DMS114 treated with DMSO at 0.1 percent for 48 hours (cell line): ENCODE measurements around the gene CUTC.
"Not testable (repeated sequence)": the region's sequence is repeated elsewhere in the genome, so short reads cannot be mapped to it uniquely, and the experiment has no call there.

Source experiments
- DNase-seq: peaks from one replicate; lab custom pipeline; 2025; ENCODE audit not compliant: unreplicated experiment; lab: John Stamatoyannopoulos, UW

Gene CUTC

GRCh38 chr10:99742254-99742653 lies 10.2 kb downstream of the CUTC start:
- DNase-seq = no peak

DNA sequence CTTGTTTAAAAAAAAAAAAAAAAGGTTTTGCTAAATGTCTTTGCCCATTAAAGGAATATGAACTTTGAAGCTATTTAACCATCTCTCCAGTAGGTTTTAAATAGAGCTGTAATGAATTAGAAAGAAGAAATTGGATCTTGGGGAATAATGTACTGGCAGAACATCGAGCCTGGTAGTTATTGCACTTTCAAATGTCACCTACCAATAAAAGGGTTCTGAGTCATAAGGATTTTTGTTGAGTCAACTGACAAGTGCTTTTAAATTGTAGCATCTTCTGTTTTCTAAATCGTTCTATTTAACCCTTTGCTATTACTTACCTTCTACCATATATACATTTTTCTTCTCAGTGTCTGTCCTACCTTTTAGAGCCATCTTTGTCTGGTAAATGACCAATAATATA lies 10.7 kb downstream of the CUTC start:
- no peak for DNase-seq

GRCh38 chr10:99743841-99744240 lies 11.8 kb downstream of the CUTC start:
- no peak for DNase-seq

DNA sequence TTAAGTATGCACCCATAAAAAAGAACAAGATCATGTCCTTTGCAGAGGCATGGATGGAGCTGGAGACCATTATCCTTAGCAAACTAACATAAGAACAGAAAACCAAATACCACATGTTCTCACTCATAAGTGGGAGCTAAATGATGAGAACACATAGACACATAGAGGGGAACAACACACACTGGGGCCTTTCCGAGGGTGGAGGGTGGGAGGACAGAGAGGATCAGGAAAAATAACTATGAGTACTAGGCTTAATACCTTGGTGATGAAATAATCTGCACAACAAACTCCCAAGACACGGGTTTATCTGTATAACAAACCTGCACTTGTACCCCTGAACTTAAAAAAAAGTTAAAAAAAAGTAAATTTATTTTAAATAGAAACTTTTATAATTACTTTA lies 14.1 kb downstream of the CUTC start:
- DNase-seq = not testable (repeated sequence)

DNA sequence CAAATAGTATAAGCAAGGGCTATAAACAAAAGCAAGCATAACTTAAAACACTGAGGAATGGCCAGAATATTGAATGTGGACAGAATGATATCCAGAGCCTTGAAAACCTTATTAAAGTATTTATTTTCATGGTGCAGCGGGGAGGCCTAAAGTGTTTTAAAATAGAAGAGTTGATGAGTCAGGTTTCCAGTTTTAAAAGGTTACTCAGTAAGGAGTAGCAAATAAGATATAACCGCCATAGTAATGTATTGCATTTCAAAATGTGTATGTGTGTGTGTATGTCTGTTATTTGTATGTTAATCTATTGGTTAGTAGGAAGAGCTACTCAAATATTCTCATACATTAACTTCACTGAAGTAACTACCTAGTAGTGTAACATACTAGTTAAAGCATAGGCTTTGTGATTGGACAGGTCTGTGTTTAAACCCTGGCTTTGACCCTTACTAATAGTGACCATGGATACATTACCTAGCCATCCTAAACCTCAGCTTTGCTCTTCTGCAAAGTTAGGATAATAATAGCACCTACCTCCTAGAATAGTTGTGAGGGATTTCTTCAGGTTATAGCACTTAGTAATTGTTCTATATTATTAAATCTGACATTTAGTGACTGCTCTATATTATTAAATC lies 16.9 kb downstream of the CUTC start:
- DNase-seq = no peak

GRCh38 chr10:99750641-99751040 lies 18.6 kb downstream of the CUTC start:
- no peak for DNase-seq

DNA sequence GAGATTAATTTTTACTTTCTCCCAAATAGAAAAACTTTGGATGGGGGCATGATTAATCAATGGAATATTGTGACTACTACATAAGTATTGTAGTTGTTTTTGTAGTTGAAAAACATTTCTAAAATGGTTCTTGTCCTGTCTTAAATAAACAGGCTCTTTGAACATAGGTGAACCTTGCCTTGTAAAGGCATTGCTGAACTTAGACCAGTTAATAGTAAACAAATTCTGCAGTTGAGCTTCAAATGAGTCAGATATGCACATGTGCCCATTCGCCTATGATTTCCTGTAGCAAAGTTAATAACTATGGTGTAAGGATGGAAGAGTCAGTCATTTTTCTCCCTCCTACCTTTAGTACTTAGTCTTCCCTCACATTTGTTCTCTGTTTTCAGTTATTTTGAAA lies 22.6 kb downstream of the CUTC start:
- DNase-seq = no peak

GRCh38 chr10:99756159-99756558 lies 24.1 kb downstream of the CUTC start:
- DNase-seq = no peak

DNA sequence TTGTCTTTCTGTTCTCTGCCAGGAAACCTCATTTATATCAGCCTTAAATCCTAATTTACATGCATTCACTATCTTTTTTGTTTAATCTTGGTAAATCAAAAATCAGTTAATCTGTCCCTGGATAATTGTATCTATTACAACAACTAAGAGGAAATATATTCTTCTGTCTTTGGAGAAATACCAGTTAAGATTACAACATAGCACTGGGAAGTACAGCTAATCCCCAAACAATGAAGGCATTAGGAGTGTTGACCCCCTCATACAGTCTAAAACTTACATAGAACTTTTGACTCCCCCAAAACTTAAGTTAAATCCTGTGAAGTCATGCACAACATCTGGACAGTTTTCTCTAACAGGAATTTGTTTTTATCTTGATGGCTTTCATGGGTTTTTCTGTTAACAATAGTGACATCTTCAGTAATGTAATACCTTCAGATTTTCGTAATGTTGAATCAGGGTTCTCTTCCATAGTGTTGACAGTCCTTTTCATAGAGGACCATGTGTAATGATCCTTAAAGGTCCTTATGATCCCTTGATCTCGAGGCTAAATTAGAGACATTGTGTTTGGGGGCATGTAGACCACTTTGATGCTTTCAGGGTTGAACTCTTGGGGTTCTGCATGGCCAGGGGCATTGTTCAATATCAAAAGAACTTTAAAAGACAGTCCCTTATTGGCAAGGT lies 26.3 kb downstream of the CUTC start:
- DNase-seq = no peak

GRCh38 chr10:99760321-99760720 lies 28.3 kb downstream of the CUTC start:
- no peak for DNase-seq

- DNase-seq = no peak
These were observed 29.3 kb downstream of the CUTC start for GRCh38 chr10:99761365-99761764.

- no peak for DNase-seq
These were observed 33.8 kb downstream of the CUTC start for GRCh38 chr10:99765672-99766301.

GRCh38 chr10:99766302-99766681 lies 34.3 kb downstream of the CUTC start:
- no peak for DNase-seq

DNA sequence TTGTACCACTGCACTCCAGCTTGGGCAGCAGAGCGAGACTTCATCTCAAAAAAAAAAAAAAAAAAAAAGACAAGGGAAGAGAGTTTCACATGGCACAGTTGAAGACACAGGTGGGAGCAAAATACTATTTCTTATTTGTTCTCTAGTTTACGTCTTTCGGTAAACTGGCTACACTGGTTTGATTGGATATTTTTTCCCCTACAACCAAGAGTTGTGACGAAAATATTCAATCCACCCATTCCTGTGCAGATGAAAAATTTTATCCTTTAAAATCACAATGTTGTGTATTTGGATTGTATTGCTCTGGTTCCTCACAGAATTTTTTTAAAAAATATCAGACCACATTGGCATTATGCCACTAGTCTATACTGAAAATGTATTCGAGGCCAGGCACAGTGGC lies 35.9 kb downstream of the CUTC start:
- no peak for DNase-seq

GRCh38 chr10:99768556-99768955 lies 36.5 kb downstream of the CUTC start:
- no peak for DNase-seq

- no peak for DNase-seq
These were observed 37.7 kb downstream of the CUTC start for GRCh38 chr10:99769706-99770105.

- DNase-seq = no peak
These were observed 38.5 kb downstream of the CUTC start for GRCh38 chr10:99770408-99771045.

GRCh38 chr10:99775850-99776249 lies 43.8 kb downstream of the CUTC start:
- no peak for DNase-seq

DNA sequence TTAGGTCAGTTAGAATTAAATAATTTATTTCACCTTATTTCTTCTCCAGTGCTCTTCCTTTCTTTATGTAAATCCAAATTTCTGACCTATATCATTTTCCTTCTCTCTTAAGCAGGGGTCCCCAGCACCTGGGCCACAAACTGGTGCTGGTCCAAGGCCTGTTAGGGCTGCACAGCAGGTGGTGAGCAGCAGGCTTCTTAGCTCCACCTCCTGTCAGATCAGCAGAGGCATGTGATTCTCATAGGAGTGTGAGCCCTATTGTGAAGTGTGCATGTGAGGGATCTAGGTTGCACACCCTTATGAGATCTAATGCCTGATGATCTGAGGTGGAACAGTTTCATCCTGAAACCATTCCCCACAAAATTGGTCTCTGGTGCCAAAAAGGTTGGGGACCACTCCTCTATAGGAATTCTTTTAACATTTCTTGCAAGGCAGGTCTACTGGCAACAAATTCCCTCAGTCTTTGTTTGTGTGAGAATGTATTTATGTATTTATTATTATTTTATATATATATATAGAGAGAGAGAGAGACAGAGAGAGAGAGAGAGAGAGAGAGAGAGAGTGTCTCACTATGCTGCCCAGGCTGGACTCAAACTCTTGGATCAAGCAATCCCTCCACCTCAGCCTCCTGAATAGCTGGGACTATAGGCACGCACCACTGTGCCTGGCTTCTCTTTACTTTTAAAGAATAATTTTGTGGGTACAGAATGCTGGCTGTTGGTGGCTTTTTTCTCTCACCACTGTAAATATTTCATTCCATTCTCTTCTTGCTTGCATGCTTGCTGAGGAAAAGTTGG lies 46.1 kb downstream of the CUTC start:
- no peak for DNase-seq

DNA sequence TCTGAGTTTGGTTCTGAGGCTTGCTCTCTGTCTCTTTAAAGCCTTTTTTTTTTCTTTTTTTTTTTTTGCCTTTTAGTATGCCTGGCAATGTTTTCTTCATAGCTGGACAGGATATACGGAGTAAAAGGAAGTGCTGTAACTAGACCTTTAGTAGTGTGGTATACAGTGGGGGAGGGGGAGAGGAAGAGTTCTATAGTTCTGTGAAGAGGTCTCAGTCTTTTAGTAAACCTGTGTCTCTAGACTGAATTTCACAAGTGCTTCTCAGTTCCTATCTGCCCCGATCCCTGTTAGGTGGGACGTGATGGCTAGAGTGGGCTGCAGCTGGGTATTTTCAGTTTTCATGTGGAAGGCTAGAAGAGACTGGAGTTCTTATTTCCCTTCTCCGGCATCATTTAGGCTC lies 47.3 kb downstream of the CUTC start:
- no peak for DNase-seq

DNA sequence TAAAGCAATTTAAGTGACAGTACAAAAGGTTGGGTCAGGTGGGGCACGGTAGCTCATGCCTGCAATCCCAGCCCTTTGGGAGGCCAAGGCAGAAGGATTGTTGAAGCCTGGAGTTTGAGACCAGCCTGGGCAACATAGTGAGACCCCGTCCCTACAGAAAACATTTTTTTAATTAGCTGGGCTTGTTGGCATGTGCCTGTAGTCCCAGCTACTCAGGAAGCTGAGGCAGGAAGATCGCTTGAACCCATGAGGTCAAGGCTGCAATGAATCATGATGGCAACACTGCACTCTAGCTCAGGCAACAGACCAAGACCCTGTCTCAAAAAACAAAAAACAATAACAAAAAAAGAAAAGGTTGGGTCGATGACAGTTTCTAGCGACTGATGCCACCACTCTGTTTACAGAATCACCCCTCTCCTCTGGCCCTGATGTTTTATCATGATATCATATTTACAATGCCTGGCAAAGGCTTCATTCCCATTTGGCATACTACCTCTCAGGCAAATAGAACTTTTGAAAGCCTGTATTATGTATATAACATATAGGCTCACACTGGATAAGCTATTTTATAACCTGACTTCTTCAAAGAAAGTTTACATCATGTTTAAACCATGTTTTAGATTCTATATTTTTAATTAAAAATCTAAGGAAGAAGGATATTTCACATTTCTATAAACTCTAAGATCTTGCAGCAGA lies 49.8 kb downstream of the CUTC start:
- DNase-seq = no peak
